GM12878 (cell line): ENCODE data around the gene TOMM5. TPM values are rescaled to one million over a fixed set of nuclear protein-coding genes. Genes with fewer than 3 reads are reported as not detected.

Source experiments
- ATAC-seq: fragments of 200-7000 bp; cut with Tn5 transposase; 3 replicates; pipeline ENCODE4 v1.9.1; 2020; ENCODE audit warnings: mild to moderate bottlenecking, moderate library complexity
- Bru-seq: library from RNA; stranded (reverse); fragments of 400-500 nt; gene quantifications from one replicate; lab custom pipeline; 2021; lab: Mats Ljungman, UMichigan
- BruChase-seq, 2 experiments: library from RNA; stranded (reverse); fragments of 400-500 nt; gene quantifications; one replicate each; lab custom pipeline; 2021; lab: Mats Ljungman, UMichigan
- BruUV-seq: library from RNA; stranded (reverse); fragments of 400-500 nt; replicated peaks from 2 replicates; lab custom pipeline; 2021; lab: Mats Ljungman, UMichigan
- CTCF ChIA-PET: fragments of 300-600 bp; sonication (Branson Sonifier 250); formaldehyde crosslinking; extraction: SDS; loops from one replicate; lab custom pipeline; 2021; ENCODE audit warnings: inconsistent platforms; lab: Yijun Ruan, JAX
- POLR2A ChIA-PET: fragments of 350-600 bp; formaldehyde crosslinking; extraction: SDS; loops from one replicate; lab custom pipeline; 2021; ENCODE audit warnings: inconsistent platforms; lab: Charles Lee
- RAD21 ChIA-PET: fragments of 300-600 bp; sonication (Branson Sonifier 250); formaldehyde crosslinking; loops from one replicate; lab custom pipeline; 2023; ENCODE audit warnings: antibody characterized with exemption; ENCODE audit not compliant: unreplicated experiment; lab: Charles Lee
- SMC1A ChIA-PET: fragments of 300-600 bp; sonication (Branson Sonifier 250); formaldehyde crosslinking; loops from one replicate; lab custom pipeline; 2023; ENCODE audit not compliant: unreplicated experiment, uncharacterized antibody; lab: Charles Lee
- DNase-seq: peaks from one replicate; pipeline ENCODE4 v3.0.0-alpha.2; 2011; ENCODE audit warnings: low read depth, low spot score
- FAIRE-seq: peaks from 3 replicates; lab custom pipeline; 2011; peaks lifted over from hg19 to GRCh38; lab: Jason Lieb, UNC
- H2AFZ ChIP-seq: 2 replicates; pipeline ENCODE4 v1.6.0; 2011; ENCODE audit warnings: low read depth, low read length, control low read depth; ENCODE audit not compliant: control insufficient read depth
- H3K27ac ChIP-seq: 2 replicates; pipeline ENCODE4 v1.5.1; 2011; ENCODE audit warnings: control low read depth; ENCODE audit not compliant: control insufficient read depth, insufficient read depth
- H3K27me3 ChIP-seq, 2 experiments: replicated peaks in 1 of 2; 2 replicates each; pipeline versions ENCODE4 v1.6.0 to v1.6.1; 2011; ENCODE audit warnings: low read length in 1 of 2; ENCODE audit not compliant: control insufficient read depth in 2 of 2, insufficient read depth in 2 of 2
- H3K36me3 ChIP-seq, 2 experiments: 2 replicates each; pipeline ENCODE4 v1.5.1; 2011; ENCODE audit warnings: low read length in 1 of 2; ENCODE audit not compliant: control insufficient read depth in 2 of 2, insufficient read depth in 2 of 2
- H3K4me1 ChIP-seq: 2 replicates; pipeline ENCODE4 v1.6.1; 2011; ENCODE audit warnings: mild to moderate bottlenecking, low read length, moderate library complexity, mixed read lengths; ENCODE audit not compliant: control insufficient read depth, insufficient read depth
- H3K4me2 ChIP-seq: 2 replicates; pipeline ENCODE4 v1.6.0; 2011; ENCODE audit warnings: control low read depth; ENCODE audit not compliant: control insufficient read depth, insufficient read depth
- H3K4me3 ChIP-seq: fragments of 200-600 bp; sonication (generic); 2 replicates; pipeline ENCODE4 v1.5.1; 2016
- H3K79me2 ChIP-seq: 2 replicates; pipeline ENCODE4 v1.6.0; 2011; ENCODE audit warnings: low read length; ENCODE audit not compliant: control insufficient read depth, insufficient read depth
- H3K9ac ChIP-seq: 2 replicates; pipeline ENCODE4 v1.8.0; 2011; ENCODE audit warnings: low read length, control low read depth, mixed read lengths; ENCODE audit not compliant: control insufficient read depth, insufficient read depth
- H3K9me3 ChIP-seq: replicated peaks from 3 replicates; pipeline ENCODE4 v1.5.1; 2011; ENCODE audit warnings: mild to moderate bottlenecking, low read length; ENCODE audit not compliant: control insufficient read depth, insufficient read depth
- H4K20me1 ChIP-seq: 2 replicates; pipeline ENCODE4 v1.6.0; 2011; ENCODE audit not compliant: control insufficient read depth, insufficient read depth
- ASH2L ChIP-seq: fragments of 300-600, 200-600 bp; sonication (generic); IDR thresholded peaks from 2 replicates; pipeline ENCODE4 v1.6.1; 2017; ENCODE audit warnings: low read depth, mild to moderate bottlenecking, borderline replicate concordance
- BACH1 ChIP-seq: fragments of 450-650 bp; IDR thresholded peaks from 2 replicates; pipeline ENCODE4 v1.6.1; 2017; ENCODE audit warnings: mild to moderate bottlenecking, borderline replicate concordance
- CEBPB ChIP-seq, 2 experiments: fragments of 150-350 bp in 1 of 2; IDR thresholded peaks; 2 replicates each; pipeline ENCODE4 v1.6.1; 2012 to 2014; ENCODE audit warnings: low read depth in 2 of 2, low read length in 2 of 2, borderline replicate concordance in 1 of 2, inconsistent platforms in 1 of 2
- DPF2 ChIP-seq: fragments of 450-650 bp; IDR thresholded peaks from 2 replicates; pipeline ENCODE4 v1.6.1; 2017; ENCODE audit warnings: mild to moderate bottlenecking
- KLF5 ChIP-seq: fragments of 450-650 bp; IDR thresholded peaks from 2 replicates; pipeline ENCODE4 v1.6.1; 2014; ENCODE audit warnings: mild to moderate bottlenecking; ENCODE audit not compliant: partially characterized antibody
- SMAD1 ChIP-seq: fragments of 450-650 bp; IDR thresholded peaks from 2 replicates; pipeline ENCODE4 v1.6.1; 2018; ENCODE audit warnings: mild to moderate bottlenecking, low read depth; ENCODE audit not compliant: partially characterized antibody
- TCF7 ChIP-seq: IDR thresholded peaks from 2 replicates; pipeline ENCODE4 v1.6.1; 2014; ENCODE audit warnings: antibody characterized with exemption, borderline replicate concordance
- ZNF622 ChIP-seq: fragments of 450-650 bp; IDR thresholded peaks from 2 replicates; pipeline ENCODE4 v1.6.1; 2017; ENCODE audit warnings: mild to moderate bottlenecking, inconsistent platforms
- ZZZ3 ChIP-seq: IDR thresholded peaks from 2 replicates; pipeline ENCODE4 v1.6.1; 2011; ENCODE audit warnings: low read depth; ENCODE audit not compliant: control insufficient read depth, insufficient read length
- WGBS: methylation state at CpG from one replicate; pipeline ENCODE4 v1.1.6; 2016; ENCODE audit warnings: low lambda C conversion rate; ENCODE audit not compliant: insufficient replicate concordance, insufficient coverage; ENCODE audit errors: missing lambda C conversion rate; 5-methylcytosine and 5-hydroxymethylcytosine counted together
- in situ Hi-C: fragments of 300-500 bp; cut with MboI; formaldehyde crosslinking; loops from 9 replicates; pipeline ENCODE4 v1.14.3; 2018; ENCODE audit warnings: mixed read lengths
- intact Hi-C: fragments of 100-400 bp; cut with micrococcal nuclease; formaldehyde crosslinking; loops from one replicate; pipeline ENCODE4 v1.14.2; 2022; ENCODE audit not compliant: unreplicated experiment
- long read RNA-seq, 2 experiments: library from polyadenylated mRNA; unstranded; transcript quantifications; one replicate each; pipeline ENCODE4 v2.0.0, GENCODE V29; 2019 to 2020
- polyA minus RNA-seq, 3 experiments: library from RNA; depleted of rRNA, polyadenylated mRNA; stranded (reverse); fragments of >200 nt; gene quantifications; 2 replicates each; pipeline ENCODE4 v1.2.3, GENCODE V29; 2011
- polyA plus RNA-seq, 11 experiments: library from polyadenylated mRNA; depleted of rRNA in 4 of 11; unstranded in 6 of 11; stranded (reverse) in 5 of 11; fragments of >200 nt; fragmentation: Nextera tagmentation in 4 of 11; fragmentation: Illumina TruSeq in 1 of 11; extraction: Ambion mirVana in 4 of 11; extraction: Trizol in 1 of 11; gene quantifications; 1 replicate in 1 of 11; 2 replicates in 10 of 11; pipeline versions ENCODE4 v1.2.1 to v1.2.3, GENCODE V29; 2011 to 2016; ENCODE audit warnings: inconsistent platforms in 2 of 11, missing spikeins in 2 of 11, low read depth in 1 of 11
- total RNA-seq, 4 experiments: library from RNA; depleted of rRNA in 3 of 4; stranded (reverse); fragments of >200 nt in 3 of 4; fragmentation: Illumina TruSeq in 1 of 4; extraction: Trizol in 1 of 4; gene quantifications; 2 replicates each; pipeline versions ENCODE4 v1.2.1 to v1.2.3, GENCODE V29; 2013 to 2021
- TF ChIP-seq, protein P1 (sequence below): fragments of 450-650 bp; IDR thresholded peaks from 2 replicates; pipeline ENCODE4 v1.6.1; 2017; ENCODE audit warnings: low read depth, mild to moderate bottlenecking, moderate library complexity
- TF ChIP-seq, protein P2 (sequence below): fragments of 450-650 bp; IDR thresholded peaks from 2 replicates; pipeline ENCODE4 v1.6.1; 2017; ENCODE audit warnings: antibody characterized with exemption, mild to moderate bottlenecking, moderate library complexity

TOMM5 gene
- 64.3 and 66.6 TPM in 2 replicates for total RNA-seq (2013; cell fraction: nucleolus; rRNA removed)
- total RNA-seq (2014; rRNA removed) (292 and 302 TPM in 2 replicates), total RNA-seq (2014; rRNA removed; fragmentation: Illumina TruSeq; extraction: Trizol) (262 and 276 TPM in 2 replicates), total RNA-seq (2021) (152 and 165 TPM in 2 replicates), polyA plus RNA-seq (2011; rRNA removed) (290 and 355 TPM in 2 replicates), polyA plus RNA-seq (2014; fragmentation: Illumina TruSeq; extraction: Trizol) (194 and 264 TPM in 2 replicates), polyA plus RNA-seq (2014; fragmentation: Nextera tagmentation; extraction: Ambion mirVana) (1,000 to 10,000 TPM; 1,100 to 1,143 TPM), polyA plus RNA-seq (2014; rRNA removed) (409 and 421 TPM in 2 replicates), polyA plus RNA-seq (2016; fragmentation: Nextera tagmentation; extraction: Ambion mirVana) (100 to 1,000 TPM; 521 to 544 TPM), polyA minus RNA-seq (2011; rRNA and poly(A)+ RNA removed) (65.5 and 71.0 TPM in 2 replicates), Bru-seq, nascent RNA (percentile 98 among the genes with signal in this experiment), BruChase-seq, experiment 1, labeled RNA remaining after a 6-hour chase (percentile 98 among the genes with signal in this experiment), BruChase-seq, experiment 2, labeled RNA remaining after a 2-hour chase (percentile 97 among the genes with signal in this experiment)
- 114 TPM for polyA plus RNA-seq (2011; ENCODE audit: low read depth)
- 169 and 193 TPM in 2 replicates for polyA plus RNA-seq (2011; cell fraction: cytosol; rRNA removed)
- 99.9 and 101 TPM in 2 replicates for polyA plus RNA-seq (2011; cell fraction: nucleus; rRNA removed)
- 173 and 234 TPM in 2 replicates for polyA plus RNA-seq (2012)
- 30.1 and 31.0 TPM in 2 replicates for polyA minus RNA-seq (2011; cell fraction: cytosol; rRNA and poly(A)+ RNA removed)
- 35.5 and 50.3 TPM in 2 replicates for polyA minus RNA-seq (2011; cell fraction: nucleus; rRNA and poly(A)+ RNA removed)
- long read RNA-seq, experiment 1, transcript TOMM5-201 (2 exons, 751 nt): major isoform, 162 of 165 reads
- long read RNA-seq, experiment 1, partial matches to known transcripts: 0 of 165 reads
- long read RNA-seq, experiment 1, other reads (novel, unspliced or antisense): 0 of 165 reads
- long read RNA-seq, experiment 2, transcript TOMM5-202 (2 exons, 808 nt): minor isoform, 16 of 429 reads
- long read RNA-seq, experiment 2, transcript TOMM5-203 (2 exons, 789 nt): minor isoform, 5 of 429 reads
- long read RNA-seq, experiment 2, transcript TOMM5-201 (2 exons, 751 nt): major isoform, 407 of 429 reads
- long read RNA-seq, experiment 2, partial matches to known transcripts: 0 of 429 reads
- long read RNA-seq, experiment 2, other reads (novel, unspliced or antisense): 0 of 429 reads

DNA sequence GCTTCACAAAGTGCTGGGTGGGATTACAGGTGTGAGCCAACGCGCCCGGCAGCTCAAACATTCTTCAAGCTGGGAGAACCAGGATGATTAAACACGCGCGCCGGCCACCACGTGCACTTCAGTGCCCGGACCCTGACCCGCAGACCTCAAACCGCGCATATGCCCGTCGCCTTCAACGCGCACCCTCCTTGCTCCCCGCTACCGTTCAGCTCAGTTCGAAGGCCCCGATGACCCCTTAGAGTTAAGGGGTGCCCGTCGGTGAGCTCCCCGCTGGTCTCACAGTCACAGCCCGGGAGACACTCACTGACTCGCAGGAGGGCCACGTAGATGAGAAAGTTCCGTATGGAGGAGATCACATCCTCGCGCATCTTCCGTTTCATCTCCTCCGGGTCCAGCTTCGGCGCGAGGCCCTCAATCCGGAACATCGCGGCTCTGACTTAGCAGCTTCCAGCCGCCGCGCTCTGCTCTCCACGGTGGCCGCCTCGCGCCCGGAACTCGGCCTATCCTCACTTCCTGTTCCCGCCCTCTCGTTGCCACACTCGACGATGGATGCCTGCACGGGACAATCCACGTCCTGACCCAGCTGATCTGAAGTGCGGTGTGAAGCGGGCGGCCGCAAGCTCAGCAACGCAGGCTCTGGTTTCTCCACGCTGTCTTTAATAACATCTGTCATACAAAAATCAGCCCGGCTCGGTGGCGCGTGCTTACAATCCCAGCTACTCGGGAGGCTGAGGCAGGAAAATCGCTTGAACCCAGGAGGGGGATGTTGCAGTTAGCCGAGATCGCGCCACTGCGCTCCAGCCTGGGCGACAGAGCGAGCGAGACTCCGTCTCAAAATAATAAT is at the start of gene TOMM5:
Gene TOMM5 (minus strand): TSS at position 490 of the 844 bp plus-strand sequence. CDS start 65 bp downstream, at position 425.
- SMC1A ChIA-PET: interaction anchor here (0.7 to 6.1 kb wide), 12 partner anchors 9 to 771 kb away, joined by 3 to 60 read pairs (median 4); partner anchors contain the start of genes FBXO10 and POLR1E
- Histone ChIP-seq H3K4me1 (peaks cover 8% of the 10 kb centered on the region), H3K9ac (peak within 1 kb of the TSS; percentile 99), H4K20me1 (0 out of 2 replicates have a peak, but pooled peaks cover 4% of the 10 kb centered on the region), H3K27ac (peak within 1 kb of the TSS; percentile 94), H3K4me2 (peak within 1 kb of the TSS; percentile 89), H3K27me3 (no peaks in the 10 kb centered on the region), H3K79me2 (peaks cover 52% of the 10 kb centered on the region), H3K36me3 (peaks cover 0 to 9% of the 10 kb centered on the region in 2 experiments; a peak in 2 of 4 replicates), H3K4me3 (peak within 1 kb of the TSS; percentile 73), H3K9me3 (no peaks in the 10 kb centered on the region), H2AFZ (peak within 1 kb of the TSS; percentile 69)
- intact Hi-C loops (loop anchor here (1.0 to 10.0 kb wide), 4 partner anchors 60 to 312 kb away; partner anchors contain the start of genes SLC25A51 and ZBTB5), in situ Hi-C loops (loop anchor here (5.0 kb wide), 1 partner anchor 110 kb away; no protein-coding TSS in a partner anchor)
- CTCF ChIA-PET: interaction anchor here (0.7 to 8.4 kb wide), 13 partner anchors 9 to 815 kb away, joined by 3 to 55 read pairs (median 4); partner anchors contain the start of genes FBXO10 and POLR1E
- RAD21 ChIA-PET: interaction anchor here (0.5 to 4.1 kb wide), 12 partner anchors 9 to 185 kb away, joined by 3 to 27 read pairs (median 6); partner anchors contain the start of genes FBXO10, POLR1E and ZBTB5
- BruUV-seq: TSS peak; percentile 78
- 2% methylated on average over 72 of the region's 72 CpGs for WGBS
- POLR2A ChIA-PET: interaction anchor here (0.6 to 6.7 kb wide), 16 partner anchors 9 to 276 kb away, joined by 3 to 54 read pairs (median 3); partner anchors contain the start of genes EXOSC3, FBXO10, POLR1E and ZBTB5
- FAIRE-seq (peak; percentile 92), DNase-seq (peak; percentile 76), ATAC-seq (peak; percentile 92)
- TF ChIP-seq DPF2 (peak; percentile 66), TCF7 (no peak), KLF5 (peak; percentile 49), ASH2L (no peak), ZZZ3 (no peak), CEBPB (IDR thresholded peaks at IDR 0.05; ENCODE audit: borderline replicate concordance in 1 of 2, low read depth in 2 of 2, low read length in 2 of 2) (peak in 1 of 2 experiments; percentile 31; a peak in 1 of 4 replicates), ZNF622 (no peak), SMAD1 (no peak), BACH1 (peak; percentile 49; the same call in 1 of the 2 replicates)
- TF ChIP-seq, protein P1, sequence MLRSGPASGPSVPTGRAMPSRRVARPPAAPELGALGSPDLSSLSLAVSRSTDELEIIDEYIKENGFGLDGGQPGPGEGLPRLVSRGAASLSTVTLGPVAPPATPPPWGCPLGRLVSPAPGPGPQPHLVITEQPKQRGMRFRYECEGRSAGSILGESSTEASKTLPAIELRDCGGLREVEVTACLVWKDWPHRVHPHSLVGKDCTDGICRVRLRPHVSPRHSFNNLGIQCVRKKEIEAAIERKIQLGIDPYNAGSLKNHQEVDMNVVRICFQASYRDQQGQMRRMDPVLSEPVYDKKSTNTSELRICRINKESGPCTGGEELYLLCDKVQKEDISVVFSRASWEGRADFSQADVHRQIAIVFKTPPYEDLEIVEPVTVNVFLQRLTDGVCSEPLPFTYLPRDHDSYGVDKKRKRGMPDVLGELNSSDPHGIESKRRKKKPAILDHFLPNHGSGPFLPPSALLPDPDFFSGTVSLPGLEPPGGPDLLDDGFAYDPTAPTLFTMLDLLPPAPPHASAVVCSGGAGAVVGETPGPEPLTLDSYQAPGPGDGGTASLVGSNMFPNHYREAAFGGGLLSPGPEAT: peak; percentile 82; the same call in 1 of the 2 replicates
- TF ChIP-seq, protein P2, sequence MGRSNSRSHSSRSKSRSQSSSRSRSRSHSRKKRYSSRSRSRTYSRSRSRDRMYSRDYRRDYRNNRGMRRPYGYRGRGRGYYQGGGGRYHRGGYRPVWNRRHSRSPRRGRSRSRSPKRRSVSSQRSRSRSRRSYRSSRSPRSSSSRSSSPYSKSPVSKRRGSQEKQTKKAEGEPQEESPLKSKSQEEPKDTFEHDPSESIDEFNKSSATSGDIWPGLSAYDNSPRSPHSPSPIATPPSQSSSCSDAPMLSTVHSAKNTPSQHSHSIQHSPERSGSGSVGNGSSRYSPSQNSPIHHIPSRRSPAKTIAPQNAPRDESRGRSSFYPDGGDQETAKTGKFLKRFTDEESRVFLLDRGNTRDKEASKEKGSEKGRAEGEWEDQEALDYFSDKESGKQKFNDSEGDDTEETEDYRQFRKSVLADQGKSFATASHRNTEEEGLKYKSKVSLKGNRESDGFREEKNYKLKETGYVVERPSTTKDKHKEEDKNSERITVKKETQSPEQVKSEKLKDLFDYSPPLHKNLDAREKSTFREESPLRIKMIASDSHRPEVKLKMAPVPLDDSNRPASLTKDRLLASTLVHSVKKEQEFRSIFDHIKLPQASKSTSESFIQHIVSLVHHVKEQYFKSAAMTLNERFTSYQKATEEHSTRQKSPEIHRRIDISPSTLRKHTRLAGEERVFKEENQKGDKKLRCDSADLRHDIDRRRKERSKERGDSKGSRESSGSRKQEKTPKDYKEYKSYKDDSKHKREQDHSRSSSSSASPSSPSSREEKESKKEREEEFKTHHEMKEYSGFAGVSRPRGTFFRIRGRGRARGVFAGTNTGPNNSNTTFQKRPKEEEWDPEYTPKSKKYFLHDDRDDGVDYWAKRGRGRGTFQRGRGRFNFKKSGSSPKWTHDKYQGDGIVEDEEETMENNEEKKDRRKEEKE: no peak
